ENCODE data around the gene PKP1.
"Not testable (repeated sequence)": the region's sequence is repeated elsewhere in the genome, so short reads cannot be mapped to it uniquely, and the experiment has no call there.

PKP1 gene, protein sequence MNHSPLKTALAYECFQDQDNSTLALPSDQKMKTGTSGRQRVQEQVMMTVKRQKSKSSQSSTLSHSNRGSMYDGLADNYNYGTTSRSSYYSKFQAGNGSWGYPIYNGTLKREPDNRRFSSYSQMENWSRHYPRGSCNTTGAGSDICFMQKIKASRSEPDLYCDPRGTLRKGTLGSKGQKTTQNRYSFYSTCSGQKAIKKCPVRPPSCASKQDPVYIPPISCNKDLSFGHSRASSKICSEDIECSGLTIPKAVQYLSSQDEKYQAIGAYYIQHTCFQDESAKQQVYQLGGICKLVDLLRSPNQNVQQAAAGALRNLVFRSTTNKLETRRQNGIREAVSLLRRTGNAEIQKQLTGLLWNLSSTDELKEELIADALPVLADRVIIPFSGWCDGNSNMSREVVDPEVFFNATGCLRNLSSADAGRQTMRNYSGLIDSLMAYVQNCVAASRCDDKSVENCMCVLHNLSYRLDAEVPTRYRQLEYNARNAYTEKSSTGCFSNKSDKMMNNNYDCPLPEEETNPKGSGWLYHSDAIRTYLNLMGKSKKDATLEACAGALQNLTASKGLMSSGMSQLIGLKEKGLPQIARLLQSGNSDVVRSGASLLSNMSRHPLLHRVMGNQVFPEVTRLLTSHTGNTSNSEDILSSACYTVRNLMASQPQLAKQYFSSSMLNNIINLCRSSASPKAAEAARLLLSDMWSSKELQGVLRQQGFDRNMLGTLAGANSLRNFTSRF

DNA sequence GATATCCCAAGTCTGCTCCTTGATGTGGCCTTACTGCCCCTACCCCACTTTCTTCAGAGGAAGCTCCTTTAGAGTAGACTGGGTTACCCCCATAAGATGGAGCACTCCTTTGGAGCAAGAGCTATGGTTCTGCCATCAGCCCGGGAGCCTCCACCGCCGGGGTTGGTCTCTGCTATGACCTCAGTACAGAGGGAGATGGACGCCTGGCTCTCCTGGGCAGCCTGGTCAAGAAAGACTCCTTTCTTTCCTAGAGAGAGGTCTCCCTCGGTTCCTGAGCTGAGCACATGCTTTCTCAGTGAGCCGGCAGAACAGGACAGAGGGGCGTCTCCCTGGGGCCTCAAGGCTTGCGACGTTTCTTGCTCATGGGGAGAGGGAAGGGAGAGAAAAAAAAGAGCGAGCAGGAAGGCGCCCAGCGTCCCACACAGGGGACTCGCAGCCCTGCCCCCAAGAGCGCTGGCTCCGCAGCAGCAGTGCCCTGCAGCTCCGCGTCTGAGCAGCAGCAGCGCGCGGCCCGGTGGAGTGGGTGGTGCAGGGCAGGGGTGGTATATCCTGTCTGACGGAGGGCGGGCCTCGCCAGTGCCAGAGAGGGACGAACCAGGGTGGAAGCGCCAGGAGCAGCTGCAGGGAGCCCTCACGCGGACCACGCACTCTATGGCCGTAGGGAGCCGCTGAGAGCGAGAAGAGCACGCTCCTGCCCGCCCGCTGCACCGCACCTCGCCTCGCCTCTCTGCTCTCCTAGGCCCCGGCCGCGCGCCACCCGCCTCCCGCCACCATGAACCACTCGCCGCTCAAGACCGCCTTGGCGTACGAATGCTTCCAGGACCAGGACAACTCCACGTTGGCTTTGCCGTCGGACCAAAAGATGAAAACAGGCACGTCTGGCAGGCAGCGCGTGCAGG is at the start of gene PKP1:
Gene PKP1 (plus strand): TSS at position 576 of the 899 bp plus-strand sequence. CDS start 197 bp downstream, at position 773.
- no peak for DNase-seq (ENCODE audit: low spot score)

DNA sequence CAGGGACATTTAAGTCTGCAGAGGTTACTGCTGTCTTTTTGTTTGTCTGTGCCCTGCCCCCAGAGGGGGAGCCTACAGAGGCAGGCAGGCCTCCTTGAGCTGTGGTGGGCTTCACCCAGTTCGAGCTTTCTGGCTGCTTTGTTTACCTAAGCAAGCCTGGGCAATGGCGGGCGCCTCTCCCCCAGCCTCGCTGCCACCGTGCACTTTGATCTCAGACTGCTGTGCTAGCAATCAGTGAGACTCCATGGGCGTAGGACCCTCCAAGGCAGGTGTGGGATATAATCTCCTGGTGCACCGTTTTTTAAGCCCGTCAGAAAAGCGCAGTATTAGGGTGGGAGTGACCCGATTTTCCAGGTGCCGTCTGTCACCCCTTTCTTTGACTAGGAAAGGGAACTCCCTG is 43.7 kb upstream of the PKP1 start:
- not testable (repeated sequence) for DNase-seq (ENCODE audit: low spot score)

DNA sequence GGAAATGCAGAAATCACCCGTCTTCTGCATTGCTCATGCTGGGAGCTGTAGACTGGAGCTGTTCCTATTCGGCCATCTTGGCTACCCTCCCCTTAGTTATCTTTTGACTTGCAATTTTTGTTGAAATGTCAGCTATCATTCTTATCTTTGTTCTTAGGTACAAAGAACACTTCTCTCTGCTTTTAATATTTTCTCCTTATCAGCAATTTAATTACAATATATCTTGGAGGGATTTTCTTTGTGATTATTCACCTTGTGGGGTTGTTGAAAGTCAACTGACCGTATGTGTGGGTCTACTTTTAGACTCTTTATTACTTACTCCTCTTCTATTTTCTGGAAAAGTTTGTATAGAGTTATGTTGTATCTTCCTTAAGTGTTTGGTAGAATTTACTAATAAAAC is 43.1 kb upstream of the PKP1 start:
- no peak for DNase-seq (ENCODE audit: low spot score)

DNA sequence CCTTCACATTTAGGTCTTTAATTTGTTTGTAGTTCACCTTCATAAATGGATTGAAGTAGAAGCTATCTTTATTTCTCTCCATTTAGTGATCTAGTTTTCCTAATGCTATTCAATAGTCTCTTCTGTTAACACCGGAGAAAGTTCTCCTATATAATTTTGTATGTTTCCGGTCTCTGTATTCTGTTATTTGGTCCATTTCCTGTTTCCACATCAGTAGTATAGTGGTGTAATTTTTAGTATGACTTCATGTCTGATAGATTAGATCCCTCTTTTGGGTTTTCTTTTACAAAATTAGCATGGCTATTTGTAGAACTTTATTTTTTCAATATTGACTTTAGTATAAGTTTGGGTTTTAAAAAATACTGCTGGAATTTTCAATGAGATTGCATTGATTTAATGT is 41.6 kb upstream of the PKP1 start:
- DNase-seq (ENCODE audit: low spot score), result no peak

DNA sequence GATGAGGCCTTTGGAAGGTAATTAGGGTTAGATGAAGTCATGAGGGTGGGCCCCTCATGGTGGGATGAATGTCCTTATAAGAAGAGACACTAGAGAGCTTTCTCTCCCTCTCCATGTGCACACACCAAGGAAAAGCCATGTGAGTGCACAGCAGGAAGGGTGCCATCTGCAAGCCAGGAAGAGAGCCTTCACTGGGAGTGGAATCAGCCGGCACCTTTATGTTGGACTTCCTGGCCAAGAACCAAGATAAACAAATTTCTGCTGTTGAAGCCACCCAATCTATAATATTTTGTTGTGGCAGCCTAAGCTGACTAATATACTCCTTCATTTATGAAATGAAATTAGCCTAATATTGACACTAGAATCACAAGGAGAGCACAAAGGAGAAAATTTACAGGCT is 38.2 kb upstream of the PKP1 start:
- DNase-seq (ENCODE audit: low spot score), result no peak

DNA sequence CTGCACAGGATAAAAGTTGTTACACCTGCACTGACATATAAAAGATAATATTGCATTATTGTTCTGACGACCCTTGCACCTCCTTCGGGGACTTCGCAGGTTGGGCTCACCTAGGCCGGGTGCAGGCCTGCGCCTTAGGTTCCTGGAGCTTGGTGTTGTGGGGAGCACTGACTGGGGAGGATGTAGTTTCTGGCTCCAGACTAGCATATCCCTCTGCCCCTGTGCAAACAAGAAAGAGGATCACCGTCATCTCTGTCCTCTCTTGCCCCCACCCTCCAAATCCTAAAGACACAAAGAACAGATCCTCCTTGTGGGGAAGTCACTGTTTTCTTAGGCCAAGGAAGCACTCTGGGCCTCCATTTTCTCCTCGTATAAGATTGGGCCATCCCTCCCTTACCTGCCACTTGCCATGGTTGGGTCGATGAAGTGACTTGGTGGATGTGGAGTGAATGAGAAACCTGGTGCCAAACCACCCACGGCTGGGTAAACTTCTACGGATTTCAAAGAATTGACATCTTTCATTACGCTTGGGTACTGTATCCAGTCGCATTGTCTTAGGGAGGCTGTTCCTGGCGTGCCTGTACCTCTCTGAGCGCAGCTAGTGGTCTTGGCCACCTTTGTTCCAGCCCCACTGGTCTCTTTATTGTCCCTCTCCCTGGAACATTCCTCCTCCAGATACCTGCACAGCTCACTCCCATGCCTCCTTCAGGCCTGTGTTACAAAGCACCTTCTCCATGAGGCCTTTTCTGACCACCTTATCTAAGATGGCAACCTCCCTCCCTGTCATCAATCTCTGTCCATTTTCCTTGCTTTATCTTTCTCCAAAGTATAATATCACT is 34.4 kb upstream of the PKP1 start:
- DNase-seq (ENCODE audit: low spot score), result no peak

DNA sequence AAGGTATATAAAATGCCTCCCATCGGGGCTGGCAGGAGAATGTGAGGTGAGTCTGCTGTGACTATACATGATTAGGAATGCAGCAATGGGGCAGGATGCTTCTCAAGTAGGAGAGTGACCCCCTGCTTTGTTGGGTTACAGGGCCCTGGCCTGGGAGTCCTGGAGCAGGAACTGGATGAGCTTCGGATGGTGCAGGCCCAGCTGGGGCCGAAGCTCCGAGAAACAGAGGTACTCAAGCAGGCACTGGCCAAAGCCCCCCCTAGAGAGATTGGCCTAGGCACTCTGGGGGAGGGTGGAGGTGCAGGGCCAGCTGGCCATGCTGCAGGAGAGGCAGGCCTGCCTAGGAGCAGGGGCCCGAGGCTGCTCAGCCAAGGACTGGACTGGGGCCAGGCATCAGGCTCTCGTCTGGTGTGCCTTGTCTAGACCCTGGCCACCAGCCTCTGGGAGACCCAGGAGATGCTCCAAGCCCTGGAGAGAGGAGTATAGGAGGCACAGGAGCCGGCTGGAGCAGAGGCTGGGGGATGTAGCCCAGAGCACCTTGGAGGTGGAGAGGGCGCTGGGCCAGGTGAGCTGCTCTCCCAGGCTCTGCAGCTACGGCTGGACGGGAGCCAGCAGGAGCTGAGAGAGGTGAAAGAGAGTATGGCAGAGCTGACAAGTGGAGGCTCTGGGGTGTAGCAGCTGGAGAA is 32.8 kb upstream of the PKP1 start:
- DNase-seq (ENCODE audit: low spot score), result no peak

DNA sequence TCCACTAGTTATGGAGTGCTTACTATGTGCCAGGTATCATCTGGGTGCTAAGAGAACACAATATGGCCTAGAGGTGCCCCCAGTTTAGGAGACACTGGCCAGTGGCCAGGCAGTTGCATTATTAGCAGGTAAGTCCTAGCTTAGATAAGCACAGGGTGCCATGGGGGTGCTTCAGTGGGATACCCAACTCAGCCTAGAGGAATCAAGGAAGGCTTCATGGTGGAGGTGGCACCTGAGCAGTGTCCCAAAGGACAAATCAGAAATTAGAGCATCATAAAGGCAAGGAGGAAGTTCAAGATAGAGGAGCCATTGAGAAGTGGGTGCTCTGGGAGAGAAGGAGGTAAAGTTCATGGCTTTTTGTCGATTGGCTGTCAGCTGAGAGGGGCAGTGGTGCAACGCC is 31.9 kb upstream of the PKP1 start:
- no peak for DNase-seq (ENCODE audit: low spot score)

DNA sequence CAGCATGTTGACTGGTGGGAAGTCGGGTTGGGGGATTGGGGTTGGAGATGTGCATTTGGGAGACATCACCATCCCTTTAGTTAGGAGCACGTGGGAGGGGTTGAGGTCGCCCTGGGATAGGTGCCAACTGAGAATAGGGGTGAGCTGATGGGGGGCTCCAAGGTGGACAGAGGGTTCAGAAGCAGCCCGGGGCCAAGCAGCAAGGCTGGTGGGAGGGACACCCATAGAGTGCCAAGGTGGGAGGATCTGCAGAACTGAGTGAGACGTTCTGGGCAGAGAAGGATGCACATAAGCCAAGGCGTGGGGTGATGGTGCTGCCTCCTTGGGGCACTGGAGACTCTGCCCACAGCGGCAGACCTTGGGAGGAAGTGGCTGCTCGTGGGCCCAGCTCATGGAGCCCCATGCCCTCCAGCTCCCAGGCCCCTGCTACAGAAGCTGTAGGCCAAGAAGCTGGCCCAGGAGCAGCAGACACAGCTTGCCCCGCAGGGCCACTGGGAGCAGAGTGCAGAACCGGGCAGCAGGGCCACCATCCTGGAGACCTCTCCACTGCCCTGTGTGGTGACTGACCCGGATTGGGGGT is 31.4 kb upstream of the PKP1 start:
- no peak for DNase-seq (ENCODE audit: low spot score)

DNA sequence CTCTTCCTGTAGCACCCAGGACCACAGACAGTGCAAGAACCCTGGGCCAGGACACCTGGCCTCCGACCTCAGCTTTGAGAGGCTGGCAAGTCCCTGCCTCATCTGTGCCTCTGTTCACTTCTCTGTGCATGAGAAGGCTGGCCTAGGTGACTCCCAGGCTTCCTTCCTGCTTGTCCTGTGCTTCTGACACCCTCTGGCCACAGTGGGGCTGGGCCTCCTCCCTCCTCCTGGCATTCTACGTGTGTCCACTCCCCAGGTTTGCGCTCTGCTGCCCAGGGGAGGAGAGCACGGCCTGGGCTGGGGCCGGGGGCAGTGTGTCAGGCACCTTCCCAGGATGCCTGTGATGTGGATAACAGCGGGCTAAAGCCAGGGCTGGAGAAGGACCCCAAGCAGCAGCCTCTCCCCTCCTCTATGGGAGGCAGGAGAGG is 30.3 kb upstream of the PKP1 start:
- no peak for DNase-seq (ENCODE audit: low spot score)

DNA sequence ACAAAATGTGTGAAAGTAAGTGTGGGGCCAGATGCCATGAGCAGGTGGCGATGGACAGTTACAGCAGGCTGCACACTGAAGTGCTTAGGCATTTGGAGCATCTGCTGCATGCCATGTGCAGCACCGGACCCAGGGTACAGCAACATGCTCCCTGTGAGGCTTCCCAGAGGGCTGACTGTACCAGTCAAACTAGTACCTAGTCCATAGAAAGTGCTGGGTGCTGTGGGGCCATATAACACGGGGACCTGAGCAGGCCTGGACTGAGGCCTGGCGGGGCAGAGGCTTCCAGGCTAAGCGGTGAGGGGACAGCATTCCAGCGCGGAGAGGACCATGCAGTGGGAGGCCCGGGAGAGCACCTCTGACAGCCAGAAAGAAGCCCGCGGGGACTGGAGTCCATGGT is 29.9 kb upstream of the PKP1 start:
- no peak for DNase-seq (ENCODE audit: low spot score)

DNA sequence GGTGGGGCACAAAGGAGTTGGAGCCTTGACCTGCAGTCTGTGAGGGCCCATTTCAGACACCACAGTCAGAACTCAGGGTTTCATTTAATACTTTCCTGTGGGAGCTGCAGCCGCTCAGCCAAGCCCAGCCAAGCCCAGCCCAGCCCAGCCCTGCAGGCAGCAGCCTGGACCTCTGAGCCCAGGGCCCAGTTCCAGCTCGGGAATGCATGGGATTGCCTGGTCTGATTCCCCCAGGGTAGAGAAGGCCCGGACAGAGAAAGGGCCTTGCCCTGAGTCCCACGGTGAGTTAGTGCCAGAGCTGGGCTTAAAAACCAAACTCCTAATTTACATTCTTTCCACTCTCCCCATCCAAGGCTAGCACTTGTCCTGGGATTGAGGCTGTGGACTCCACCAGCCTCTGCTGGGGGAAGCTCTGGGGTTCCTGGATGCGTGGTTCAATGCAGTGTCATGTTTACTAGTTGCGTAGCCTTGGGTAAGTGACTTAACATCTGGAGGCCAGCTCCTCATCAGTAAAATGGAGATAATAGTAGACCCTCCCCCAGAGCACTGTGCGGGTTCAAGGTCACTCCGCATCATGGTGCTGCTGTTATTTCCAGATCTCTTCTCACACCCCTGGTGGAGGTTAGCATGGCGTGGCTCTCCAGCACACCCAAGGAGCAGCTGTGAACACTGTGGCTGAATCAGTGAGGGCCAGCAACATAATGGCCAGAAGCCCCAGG is 29.2 kb upstream of the PKP1 start:
- DNase-seq (ENCODE audit: low spot score), result no peak

DNA sequence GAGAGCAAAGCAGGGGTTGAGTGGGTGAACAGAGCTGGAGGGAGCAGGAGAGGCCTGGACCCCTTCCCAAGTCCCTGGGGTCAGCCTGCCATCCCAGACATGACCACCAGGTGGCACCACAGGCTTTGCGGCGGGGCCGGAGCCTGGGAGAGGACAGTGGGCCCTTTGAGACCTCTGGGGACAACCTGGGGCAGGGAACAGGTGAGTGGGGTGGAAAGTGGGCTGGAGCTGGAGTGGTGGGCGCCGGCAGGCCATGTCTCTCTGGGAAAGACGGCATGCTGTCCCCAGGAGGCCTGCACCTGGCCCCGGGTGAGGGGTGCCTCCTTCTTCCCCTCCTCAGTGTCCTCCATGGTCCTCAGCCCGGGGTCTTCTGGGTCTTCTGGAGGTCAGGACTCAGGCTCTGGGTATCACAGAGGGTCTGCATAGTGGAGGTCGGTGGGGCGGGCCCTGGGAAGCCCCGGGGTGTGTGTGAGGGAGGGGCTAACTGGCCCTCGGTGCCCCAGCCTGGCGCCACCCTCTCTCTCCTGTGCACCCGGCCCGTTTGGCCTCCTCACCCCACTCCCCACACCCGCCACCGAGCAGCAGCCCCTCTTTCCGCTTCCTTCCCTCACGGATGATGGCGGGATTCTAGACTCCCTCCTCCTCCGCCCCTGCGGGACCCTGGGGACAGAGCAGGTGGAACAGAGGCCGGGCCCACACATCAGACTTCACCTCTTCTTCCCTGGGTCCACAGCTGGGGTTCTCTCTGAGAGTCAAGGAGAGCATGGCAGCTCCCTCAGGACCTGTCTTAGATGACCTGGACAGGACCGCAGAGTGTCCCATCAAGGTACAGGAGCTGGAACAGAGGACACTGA is 28.5 kb upstream of the PKP1 start:
- peak; percentile 41 for DNase-seq (ENCODE audit: low spot score)

DNA sequence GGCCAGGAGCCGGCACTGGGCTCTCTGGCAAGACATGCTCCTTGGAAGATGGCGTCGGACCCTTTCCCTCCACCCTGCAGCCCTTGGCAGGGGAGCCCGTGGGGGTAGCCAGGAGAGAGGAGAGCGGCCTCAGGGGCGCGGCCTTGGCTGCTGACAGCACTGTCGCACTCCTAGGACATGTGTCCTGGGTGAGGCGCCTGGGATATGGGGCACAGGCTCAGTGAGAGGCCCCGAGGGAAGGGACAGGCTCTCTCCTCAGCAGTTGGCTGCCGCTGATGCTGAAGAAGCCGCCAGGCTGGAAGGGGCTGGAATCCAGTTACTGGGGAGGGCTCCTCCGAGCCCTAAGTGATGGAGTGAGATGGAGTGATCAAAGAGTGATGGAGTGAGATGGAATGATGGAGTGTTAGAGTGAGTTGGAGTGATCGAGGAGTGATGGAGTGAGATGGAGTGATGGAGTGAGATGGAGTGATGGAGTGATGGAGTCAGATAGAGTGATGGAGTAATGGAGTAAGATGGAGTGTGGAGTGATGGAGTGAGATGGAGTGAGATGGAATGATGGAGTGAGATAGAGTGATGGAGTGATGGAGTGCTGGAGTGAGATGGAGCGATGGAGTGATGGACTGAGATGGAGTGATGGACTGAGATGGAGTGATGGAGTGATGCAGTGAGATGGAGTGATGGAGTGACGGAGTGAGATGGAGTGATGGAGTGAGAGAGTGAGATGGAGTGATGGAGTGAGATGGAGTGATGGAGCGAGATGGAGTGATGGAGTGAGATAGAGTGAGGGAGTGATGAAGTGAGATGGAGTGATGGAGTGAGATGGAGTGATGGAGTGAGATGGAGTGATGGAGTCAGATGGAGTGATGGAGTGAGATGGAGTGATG is 27.6 kb upstream of the PKP1 start:
- no peak for DNase-seq (ENCODE audit: low spot score)

DNA sequence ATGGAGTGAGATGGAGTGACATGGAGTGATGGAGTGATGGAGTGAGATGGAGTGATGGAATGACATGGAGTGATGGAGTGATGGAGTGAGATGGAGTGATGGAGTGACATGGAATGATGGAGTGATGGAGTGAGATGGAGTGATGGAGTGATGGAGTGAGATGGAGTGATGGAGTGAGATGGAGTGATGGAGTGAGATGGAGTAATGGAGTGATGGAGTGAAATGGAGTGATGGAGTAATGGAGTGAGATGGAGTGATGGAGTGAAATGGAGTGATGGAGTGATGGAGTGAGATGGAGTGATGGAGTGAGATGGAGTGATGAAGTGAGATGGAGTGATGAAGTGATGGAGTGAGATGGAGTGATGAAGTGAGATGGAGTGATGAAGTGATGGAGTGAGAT is 25.2 kb upstream of the PKP1 start:
- DNase-seq (ENCODE audit: low spot score), result not testable (repeated sequence)

DNA sequence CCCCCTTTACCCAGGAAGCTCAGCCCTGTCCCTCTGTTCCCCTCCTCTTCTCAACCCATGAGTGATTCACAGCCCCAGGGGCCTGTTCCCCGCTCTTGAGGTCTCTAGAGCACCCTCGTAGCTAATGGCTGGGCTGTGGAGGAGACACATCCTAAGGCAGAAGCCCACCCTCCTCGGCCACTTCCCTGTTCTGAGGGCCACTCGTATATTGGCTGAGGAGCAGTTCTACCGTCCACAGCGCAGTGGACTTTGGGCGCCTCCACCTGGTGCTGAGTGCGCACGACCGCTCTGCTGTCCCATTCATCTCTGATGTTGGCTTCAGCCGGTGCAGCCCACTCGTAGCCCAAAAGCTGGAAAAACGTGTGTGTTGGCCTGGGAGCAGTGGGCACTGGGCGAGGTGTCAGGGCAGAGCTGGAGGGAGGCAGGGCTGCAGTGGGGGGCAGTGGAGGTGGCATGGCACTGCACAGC is 24.5 kb upstream of the PKP1 start:
- DNase-seq (ENCODE audit: low spot score), result peak; percentile 0

DNA sequence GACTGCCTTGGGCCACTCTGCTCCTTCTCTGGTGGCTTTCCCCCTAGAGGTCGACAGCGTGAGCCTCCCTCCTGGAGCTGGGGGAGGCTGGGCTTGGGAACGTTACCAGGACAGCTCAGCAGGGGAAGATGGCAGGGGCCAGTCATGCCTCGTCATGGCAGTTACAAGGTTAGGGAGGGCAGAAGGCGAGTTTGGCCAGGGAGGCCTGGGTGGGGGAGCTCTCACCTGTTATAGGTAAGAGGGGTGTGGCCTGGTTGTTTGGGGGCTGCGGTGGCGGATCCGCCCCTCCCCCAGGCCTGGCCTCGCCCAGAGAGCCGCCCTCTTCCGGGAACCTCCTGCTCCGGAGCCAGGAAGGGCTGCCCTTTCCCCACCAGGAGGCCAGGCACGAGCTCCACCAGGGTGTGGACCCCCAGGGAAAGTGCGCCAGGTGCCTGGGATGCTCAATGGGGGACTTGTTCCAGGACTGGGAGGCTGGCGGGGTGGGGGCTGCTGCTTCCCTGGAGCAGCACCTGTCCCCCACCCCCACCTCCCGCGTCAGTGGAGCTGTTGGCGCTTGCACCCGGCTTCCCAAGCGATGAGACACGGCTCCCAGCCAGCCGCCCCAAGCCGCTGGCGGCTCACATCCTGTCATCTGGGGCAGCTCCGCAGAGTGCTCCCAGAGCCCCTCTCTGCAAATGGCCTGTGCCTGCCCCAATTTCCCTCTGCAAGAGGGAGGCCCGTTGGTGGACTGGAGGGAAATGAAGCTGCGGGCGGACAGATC is 23.6 kb upstream of the PKP1 start:
- peak; percentile 2 for DNase-seq (ENCODE audit: low spot score)

Data from Ammon's horn (tissue), 1 donor.